Measurements from ENCODE around the gene CTTNBP2NL. TPM values are rescaled to one million over a fixed set of nuclear protein-coding genes. Genes with fewer than 3 reads are reported as not detected.

CTTNBP2NL gene
- total and polyA plus RNA-seq, 2 of the 4 experiments (the other 2 are of a cell fraction), result 12.4 to 22.0 TPM

DNA sequence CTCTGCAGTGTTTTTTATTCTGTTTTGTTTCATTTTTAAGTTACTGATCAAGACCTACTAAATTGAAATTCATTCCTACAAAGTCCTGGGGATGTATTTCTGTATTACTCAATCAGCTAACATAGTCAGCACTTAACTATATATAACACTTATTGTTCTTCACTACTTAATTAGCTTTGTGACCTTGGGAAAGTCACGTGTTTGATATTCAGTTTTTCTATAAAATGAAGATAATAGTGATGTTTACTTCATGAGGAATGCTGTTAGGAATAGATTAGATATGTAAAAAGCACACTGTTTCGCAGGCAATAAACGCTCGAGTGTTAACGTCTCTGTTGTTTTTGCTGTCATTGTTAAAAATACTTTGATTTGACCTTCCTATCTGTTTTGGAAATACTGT, 44.6 kb downstream of the CTTNBP2NL start:
- peaks cover 2% of the 10 kb centered on the region; the same call in 1 of the 2 replicates for H3K9me3 ChIP-seq (ENCODE audit: control insufficient read depth, insufficient read depth, low read length)
- TF ChIP-seq POLR2A (IDR thresholded peaks at IDR 0.05; ENCODE audit: low read depth, low read length), result no peak
- TF ChIP-seq BHLHE40 (IDR thresholded peaks at IDR 0.05; ENCODE audit: low read depth, low read length), result no peak
- no peak for TF ChIP-seq RAD21 (IDR thresholded peaks at IDR 0.05; ENCODE audit: low read length)
- TF ChIP-seq CHD1 (IDR thresholded peaks at IDR 0.05; ENCODE audit: low read depth, low read length), result no peak
- TF ChIP-seq, protein P1, sequence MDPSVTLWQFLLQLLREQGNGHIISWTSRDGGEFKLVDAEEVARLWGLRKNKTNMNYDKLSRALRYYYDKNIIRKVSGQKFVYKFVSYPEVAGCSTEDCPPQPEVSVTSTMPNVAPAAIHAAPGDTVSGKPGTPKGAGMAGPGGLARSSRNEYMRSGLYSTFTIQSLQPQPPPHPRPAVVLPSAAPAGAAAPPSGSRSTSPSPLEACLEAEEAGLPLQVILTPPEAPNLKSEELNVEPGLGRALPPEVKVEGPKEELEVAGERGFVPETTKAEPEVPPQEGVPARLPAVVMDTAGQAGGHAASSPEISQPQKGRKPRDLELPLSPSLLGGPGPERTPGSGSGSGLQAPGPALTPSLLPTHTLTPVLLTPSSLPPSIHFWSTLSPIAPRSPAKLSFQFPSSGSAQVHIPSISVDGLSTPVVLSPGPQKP (IDR thresholded peaks at IDR 0.05; ENCODE audit: borderline replicate concordance, low read depth, low read length), result no peak
- no peak for TF ChIP-seq NFE2L2 (IDR thresholded peaks at IDR 0.05; ENCODE audit: low read depth, low read length)
- TF ChIP-seq RCOR1 (IDR thresholded peaks at IDR 0.05; ENCODE audit: insufficient replicate concordance, low read length), result no peak
- H3K4me2 ChIP-seq (ENCODE audit: low read depth, low read length), result no peak overlapping the region
- H3K27me3 ChIP-seq (ENCODE audit: control insufficient read depth, insufficient read depth, low read length), result no peaks in the 10 kb centered on the region
- H3K4ac ChIP-seq (ENCODE audit: low read depth, low read length), result no peak overlapping the region
- BruUV-seq (replicated peaks), result no TSS peak
- dilution Hi-C loops (cut with HindIII; ENCODE audit: low sequenced_read_pairs, unreplicated experiment), result no loop called here
- H3K18ac ChIP-seq (ENCODE audit: low read depth, low read length), result no peak overlapping the region
- no peak overlapping the region for H2BK20ac ChIP-seq (ENCODE audit: low read depth, low read length)
- in situ Hi-C loops (cut with MboI; ENCODE audit: low sequenced_read_pairs), result no loop called here
- ChIA-PET POLR2A (ENCODE audit: unreplicated experiment) (no interaction called here), CTCF (no interaction called here)
- no peak overlapping the region for H4K5ac ChIP-seq (ENCODE audit: low read depth, low read length)
- H3K36me3 ChIP-seq (ENCODE audit: control insufficient read depth, insufficient read depth, low read length), result peaks cover 18% of the 10 kb centered on the region
- H3K79me1 ChIP-seq (ENCODE audit: low read depth in 1 of 2, low read length in 2 of 2), result peaks cover 33 to 52% of the 10 kb centered on the region in 2 experiments
- no peak overlapping the region for H3K4me3 ChIP-seq (ENCODE audit: insufficient read depth, low read depth, low read length)
- H2BK15ac ChIP-seq (ENCODE audit: low read depth, low read length), result no peak overlapping the region
- H2BK5ac ChIP-seq (ENCODE audit: low read depth, low read length, poor library complexity, severe bottlenecking), result no peak overlapping the region
- no peak for ATAC-seq (ENCODE audit: low read depth)
- H3K14ac ChIP-seq (replicated peaks; ENCODE audit: low read depth, low read length), result no peak overlapping the region
- no peak overlapping the region for H3K23ac ChIP-seq (ENCODE audit: low read depth, low read length)
- H2AK5ac ChIP-seq (ENCODE audit: low read depth, low read length), result no peak overlapping the region
- H3K9ac ChIP-seq (ENCODE audit: low read depth, low read length), result no peak overlapping the region
- no peak overlapping the region for H2BK120ac ChIP-seq (ENCODE audit: low read depth, low read length)
- no peak overlapping the region for H2AK9ac ChIP-seq (replicated peaks; ENCODE audit: low read depth, low read length, poor library complexity)
- peaks cover 14% of the 10 kb centered on the region for H3K4me1 ChIP-seq (ENCODE audit: control insufficient read depth, insufficient read depth, low read length)
- H4K20me1 ChIP-seq (ENCODE audit: insufficient read depth, low read length), result peaks cover 46% of the 10 kb centered on the region; the same call in 1 of the 2 replicates
- H3K27ac ChIP-seq (ENCODE audit: insufficient read depth, low read length), result no peak overlapping the region
- WGBS, 2 experiments (ENCODE audit: extremely low coverage in 2 of 2, insufficient read length in 1 of 2), result no CpG with 5 or more reads among the region's 5 CpGs
- no peak overlapping the region for H3K56ac ChIP-seq (ENCODE audit: extremely low read depth, insufficient read depth, low read length)
- peaks cover 10% of the 10 kb centered on the region for H3K9me1 ChIP-seq (ENCODE audit: insufficient read depth, low read length)
- no peak overlapping the region for H4K91ac ChIP-seq (ENCODE audit: insufficient read depth, low read depth, low read length)
- intact Hi-C loops (cut with micrococcal nuclease), result no loop called here
- H2AFZ ChIP-seq (replicated peaks; ENCODE audit: low read length, poor library complexity), result no peak overlapping the region
- no peak overlapping the region for H4K8ac ChIP-seq (ENCODE audit: low read depth in 2 of 2, low read length in 2 of 2)
- no peak for DNase-seq
